Ascending aorta (tissue), 2 donors: ENCODE measurements around the gene GMEB2. TPM values are rescaled to one million over a fixed set of nuclear protein-coding genes. Genes with fewer than 3 reads are reported as not detected.
"Not testable (repeated sequence)": the region's sequence is repeated elsewhere in the genome, so short reads cannot be mapped to it uniquely, and the experiment has no call there.

Experiments
- DNase-seq, 2 donors: peaks; one replicate each; pipeline ENCODE4 v3.0.0-alpha.2; 2019; ENCODE audit warnings: low spot score in 2 of 2
- H3K27ac ChIP-seq, 2 donors: fragments of 200-600 bp; sonication (generic); one replicate each; pipeline ENCODE4 v1.5.1; 2016 to 2017; ENCODE audit warnings: mild to moderate bottlenecking in 1 of 2
- H3K27me3 ChIP-seq: fragments of 200-600 bp; sonication (generic); one replicate; pipeline ENCODE4 v1.5.1; 2017
- H3K36me3 ChIP-seq, 2 donors: fragments of 200-600 bp; sonication (generic); one replicate each; pipeline ENCODE4 v1.5.1; 2016
- H3K4me1 ChIP-seq, 2 donors: fragments of 200-600 bp; sonication (generic); one replicate each; pipeline ENCODE4 v1.5.1; 2016 to 2017; ENCODE audit warnings: mild to moderate bottlenecking in 1 of 2
- H3K4me3 ChIP-seq, 2 donors: fragments of 200-600 bp; sonication (generic); one replicate each; pipeline ENCODE4 v1.5.1; 2016 to 2017; ENCODE audit warnings: mild to moderate bottlenecking in 1 of 2
- H3K9me3 ChIP-seq, 2 donors: fragments of 200-600 bp; sonication (generic); one replicate each; pipeline ENCODE4 v1.5.1; 2016
- CTCF ChIP-seq, 3 experiments: fragments of 200-600 bp in 2 of 3; fragments of 450-650 bp in 1 of 3; sonication (generic) in 2 of 3; IDR thresholded peaks; one replicate each; pipeline ENCODE4 v1.5.1; 2016 to 2019; ENCODE audit warnings: antibody characterized with exemption in 3 of 3, mild to moderate bottlenecking in 1 of 3, moderate library complexity in 1 of 3
- intact Hi-C: fragments of 100-400 bp; cut with DNase I; formaldehyde crosslinking; loops from one replicate; pipeline ENCODE4 v1.15.1; 2023
- total RNA-seq: library from RNA; depleted of rRNA; stranded (reverse); fragments of >200 nt; gene quantifications from one replicate; pipeline ENCODE4 v1.1.0, GENCODE V29; 2016

GMEB2 gene
- total RNA-seq, 1 donor from 2014 or later: 14.0 TPM

GRCh38 chr20:63653974-63654668, 27.2 kb upstream of the GMEB2 start:
- intact Hi-C loops: no loop called here
- H3K27me3 ChIP-seq: no peaks in the 10 kb centered on the region
- H3K36me3 ChIP-seq: no peaks in the 10 kb centered on the region
- peak overlapping the region; percentile 70 to 81 for H3K4me3 ChIP-seq
- H3K27ac ChIP-seq: peak overlapping the region; percentile 61 to 65
- TF ChIP-seq CTCF (IDR thresholded peaks at IDR 0.05): no peak
- no peak for DNase-seq
- H3K9me3 ChIP-seq: no peaks in the 10 kb centered on the region
- H3K4me1 ChIP-seq: peaks cover 11 to 24% of the 10 kb centered on the region in 2 donors

- H3K27ac ChIP-seq: peak within 1 kb of the TSS; percentile 61 to 65
- peak; percentile 43 to 93 for DNase-seq
- H3K36me3 ChIP-seq: no peaks in the 10 kb centered on the region
- H3K9me3 ChIP-seq: no peaks in the 10 kb centered on the region
- no peaks in the 10 kb centered on the region for H3K27me3 ChIP-seq
- TF ChIP-seq CTCF (IDR thresholded peaks at IDR 0.05): no peak
- intact Hi-C loops: no loop called here
- H3K4me3 ChIP-seq: peak within 1 kb of the TSS; percentile 70 to 81
- H3K4me1 ChIP-seq: peaks cover 11 to 22% of the 10 kb centered on the region in 2 donors
Observed at GRCh38 chr20:63653041-63653973, 26.4 kb upstream of the GMEB2 start, which contains the start of gene STMN3. Gene STMN3 (minus strand): TSS chr20:63653424. CDS start chr20:63653345, 79 bp downstream.

GRCh38 chr20:63652192-63652980, 25.5 kb upstream of the GMEB2 start:
- Histone ChIP-seq H3K36me3 (no peaks in the 10 kb centered on the region), H3K4me1 (peaks cover 11 to 17% of the 10 kb centered on the region in 2 donors), H3K9me3 (no peaks in the 10 kb centered on the region), H3K4me3 (peak overlapping the region; percentile 70 to 81), H3K27ac (no peak overlapping the region), H3K27me3 (no peaks in the 10 kb centered on the region)
- DNase-seq: no peak
- no peak for TF ChIP-seq CTCF (IDR thresholded peaks at IDR 0.05)
- intact Hi-C loops: no loop called here

- intact Hi-C loops: no loop called here
- no peak overlapping the region for H3K27ac ChIP-seq
- peaks cover 11 to 14% of the 10 kb centered on the region in 2 donors for H3K4me1 ChIP-seq
Observed at GRCh38 chr20:63651942-63652191, 25.0 kb upstream of the GMEB2 start.

GRCh38 chr20:63650486-63650885, 23.6 kb upstream of the GMEB2 start:
- peaks cover 11 to 14% of the 10 kb centered on the region in 2 donors for H3K4me1 ChIP-seq
- H3K27ac ChIP-seq, H3K4me3 ChIP-seq, intact Hi-C loops, H3K27me3 ChIP-seq, DNase-seq, H3K36me3 ChIP-seq, H3K9me3 ChIP-seq: not testable (repeated sequence)

More at GRCh38 chr20:63651942-63652191, 25.0 kb upstream of the GMEB2 start:
- TF ChIP-seq CTCF (IDR thresholded peaks at IDR 0.05): no peak
- no peak for DNase-seq
- no peaks in the 10 kb centered on the region for H3K9me3 ChIP-seq
- no peaks in the 10 kb centered on the region for H3K27me3 ChIP-seq
- H3K4me3 ChIP-seq: peak overlapping the region; percentile 70 to 81
- H3K36me3 ChIP-seq: no peaks in the 10 kb centered on the region
